Activated gamma-delta T cell (primary cell): ENCODE data around the gene MYO1B.

Experiments used
- DNase-seq: peaks from one replicate; lab custom pipeline; 2025; lab: John Stamatoyannopoulos, UW

The MYO1B gene

DNA sequence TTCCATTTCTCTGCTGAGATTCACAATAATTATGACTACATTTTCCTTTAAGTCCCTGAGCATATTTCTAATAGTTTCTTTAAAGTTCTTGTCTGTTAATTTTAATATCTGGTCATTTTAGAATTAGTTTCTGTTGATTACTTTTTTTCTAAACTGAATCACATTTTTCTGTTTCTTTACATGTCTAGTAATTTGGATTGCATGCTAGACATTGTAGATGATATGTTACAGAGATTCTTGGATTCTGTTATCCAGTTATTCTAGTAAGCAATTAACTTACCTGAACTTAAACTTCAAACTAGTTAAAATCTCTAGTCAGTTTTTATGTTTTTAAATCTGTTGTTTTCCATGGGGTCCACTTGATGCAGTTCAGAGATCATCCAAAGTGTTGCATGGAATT lies 214.0 kb downstream of the MYO1B start:
- no peak for DNase-seq

DNA sequence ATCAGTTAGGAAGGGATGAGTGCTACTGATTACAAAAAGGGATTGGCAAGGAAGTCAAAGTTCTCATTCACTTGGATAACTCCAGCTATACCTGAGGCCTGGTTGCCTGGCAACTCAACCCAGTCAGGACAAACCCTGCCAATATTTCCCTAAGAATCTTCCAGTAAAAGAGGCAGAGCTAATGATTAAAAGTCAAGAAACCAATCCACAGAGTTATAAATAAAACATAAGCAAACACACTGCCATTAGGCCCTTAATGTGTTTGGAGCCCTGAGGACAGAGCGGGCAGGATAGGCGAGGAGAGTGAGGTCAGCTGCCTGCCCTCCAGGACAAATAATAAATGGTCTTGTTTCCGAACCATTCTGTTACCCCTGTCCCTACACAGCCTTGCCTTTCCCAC lies 217.2 kb downstream of the MYO1B start:
- no peak for DNase-seq

DNA sequence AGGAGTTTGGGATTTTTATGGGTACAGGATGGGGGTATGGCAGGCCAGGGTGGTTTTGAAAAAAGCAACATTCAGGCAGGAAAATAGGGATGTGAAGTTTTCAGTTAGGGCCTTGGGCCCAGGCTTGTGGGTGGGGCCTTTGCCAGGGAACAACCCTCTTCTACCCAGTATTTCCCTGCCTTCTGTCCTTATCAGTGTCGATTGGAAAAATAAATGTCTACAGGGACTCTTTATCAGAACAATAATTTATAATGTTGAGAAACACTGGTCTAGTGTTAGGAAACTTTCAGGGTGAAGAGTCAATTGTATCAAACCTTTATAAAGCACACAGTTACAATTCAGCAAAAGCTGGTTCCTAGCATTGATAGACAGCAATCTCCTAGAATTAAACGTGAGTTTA lies 218.6 kb downstream of the MYO1B start:
- DNase-seq: no peak

GRCh38 chr2:191465766-191466420 lies 220.7 kb downstream of the MYO1B start:
- DNase-seq: no peak

GRCh38 chr2:191467113-191467512 lies 221.9 kb downstream of the MYO1B start:
- no peak for DNase-seq

DNA sequence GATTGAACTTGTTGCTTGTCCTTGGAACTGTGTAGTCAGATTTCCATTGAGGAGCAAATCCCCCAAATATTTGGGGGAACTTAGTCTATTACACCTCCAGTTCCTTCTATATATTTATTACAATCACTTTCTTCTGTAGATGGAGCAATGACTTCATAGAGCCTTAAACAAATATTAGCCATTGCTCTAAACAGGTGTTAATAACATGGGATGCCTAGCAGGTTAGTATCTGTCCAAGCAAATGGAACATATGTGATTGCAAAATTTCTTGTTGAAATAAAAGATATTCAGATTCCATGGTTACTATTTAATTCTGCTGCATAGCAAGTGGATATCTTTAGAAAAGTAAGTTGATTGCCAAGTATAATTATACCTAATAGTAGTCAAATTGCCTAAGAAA lies 225.1 kb downstream of the MYO1B start:
- DNase-seq: no peak

GRCh38 chr2:191474464-191474863 lies 229.3 kb downstream of the MYO1B start:
- no peak for DNase-seq
